Stimulated activated CD8-positive, alpha-beta memory T cell treated with anti-CD3 and anti-CD28 coated beads, Interleukin-15, amount 100 ng/mL, for 24 hours (primary cell): ENCODE measurements around the gene FNDC1.
"Not testable (repeated sequence)": the region's sequence is repeated elsewhere in the genome, so short reads cannot be mapped to it uniquely, and the experiment has no call there.

Source experiments
- DNase-seq: peaks from one replicate; pipeline ENCODE4 v3.0.0-alpha.2; 2020; ENCODE audit warnings: low read depth

The FNDC1 gene

GRCh38 chr6:159259441-159260125 is 90.4 kb downstream of the FNDC1 start:
- no peak for DNase-seq

GRCh38 chr6:159260208-159260607 is 91.0 kb downstream of the FNDC1 start:
- DNase-seq, result no peak

DNA sequence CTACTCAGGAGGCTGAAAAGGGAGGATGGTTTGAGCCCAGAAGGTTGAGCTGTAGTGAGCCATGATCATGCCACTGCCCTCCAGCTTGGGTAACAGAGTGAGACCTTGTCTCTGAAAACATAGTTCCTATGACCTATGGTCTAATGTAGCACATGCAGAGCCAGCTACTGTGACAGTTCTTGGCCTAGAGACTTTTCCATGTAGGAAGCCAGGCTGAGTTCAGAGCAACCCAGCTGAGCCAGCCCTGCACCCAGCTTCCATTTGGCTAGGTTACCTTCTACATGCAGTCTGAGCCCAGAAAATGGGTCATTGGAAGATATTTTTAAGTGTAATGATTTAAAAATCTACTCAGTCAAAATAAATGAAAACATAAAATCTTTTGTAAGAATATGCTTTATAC is 92.8 kb downstream of the FNDC1 start:
- DNase-seq, result no peak

DNA sequence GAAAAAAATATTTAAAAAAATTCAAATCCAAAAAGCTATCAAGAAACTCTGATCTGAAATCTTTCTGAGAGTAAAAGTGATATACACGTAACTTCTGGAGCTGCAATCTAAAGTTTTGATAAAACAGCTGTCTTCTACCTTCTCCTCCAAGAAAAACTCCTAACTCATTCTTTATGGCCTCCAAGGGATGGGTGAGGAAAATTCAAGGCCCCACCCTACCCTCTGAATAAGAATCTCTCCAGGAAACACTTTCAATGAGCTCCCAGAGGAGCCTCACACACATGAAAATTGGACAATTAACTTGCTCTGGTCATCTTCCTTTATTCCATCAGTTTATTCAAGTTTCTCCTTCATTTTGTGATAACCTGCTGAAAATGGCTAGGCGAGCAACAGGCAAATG is 93.4 kb downstream of the FNDC1 start:
- DNase-seq, result no peak

DNA sequence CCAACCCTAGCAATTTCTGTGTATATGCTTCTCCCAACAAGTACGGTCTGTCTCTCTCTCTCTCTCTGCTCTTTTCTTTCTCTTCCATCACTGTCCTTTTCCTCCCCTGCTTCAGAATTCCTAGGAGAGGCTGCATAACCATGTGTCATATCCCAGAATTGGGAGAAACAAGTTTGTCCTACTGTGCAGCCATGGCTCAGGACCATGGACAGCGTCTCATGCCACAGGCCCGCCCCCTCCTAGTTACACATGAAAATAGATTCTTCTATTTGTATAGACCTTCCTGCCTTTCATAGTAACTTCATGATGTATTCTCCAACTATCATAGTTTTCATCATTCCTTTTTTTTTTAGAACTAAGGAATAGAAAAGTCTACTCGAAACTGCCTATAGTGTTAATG is 98.0 kb downstream of the FNDC1 start:
- no peak for DNase-seq

DNA sequence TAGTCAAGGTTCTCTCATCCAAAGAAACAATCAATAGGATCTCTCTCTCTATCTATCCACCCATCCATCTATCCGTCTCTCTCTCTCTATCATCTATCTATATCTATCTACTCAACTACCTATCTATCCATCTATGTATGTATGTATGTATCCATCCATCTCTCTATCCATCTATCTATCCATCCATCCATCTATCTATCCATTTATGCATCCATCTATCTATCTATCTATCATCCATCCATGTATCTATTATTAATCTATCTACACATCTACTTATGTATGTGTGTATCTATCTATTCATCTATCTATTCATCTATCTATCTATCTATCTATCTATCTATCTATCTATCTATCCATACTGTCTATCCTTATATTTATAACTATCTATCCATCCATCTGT is 99.3 kb downstream of the FNDC1 start:
- no peak for DNase-seq

GRCh38 chr6:159271257-159271656 is 102.1 kb downstream of the FNDC1 start:
- no peak for DNase-seq

GRCh38 chr6:159278626-159279025 is 109.4 kb downstream of the FNDC1 start:
- no peak for DNase-seq

GRCh38 chr6:159279790-159280277 is 110.6 kb downstream of the FNDC1 start:
- DNase-seq, result no peak

GRCh38 chr6:159282421-159282820 is 113.2 kb downstream of the FNDC1 start:
- DNase-seq, result no peak

- not testable (repeated sequence) for DNase-seq
Measured at GRCh38 chr6:159284661-159285060, 115.5 kb downstream of the FNDC1 start.

DNA sequence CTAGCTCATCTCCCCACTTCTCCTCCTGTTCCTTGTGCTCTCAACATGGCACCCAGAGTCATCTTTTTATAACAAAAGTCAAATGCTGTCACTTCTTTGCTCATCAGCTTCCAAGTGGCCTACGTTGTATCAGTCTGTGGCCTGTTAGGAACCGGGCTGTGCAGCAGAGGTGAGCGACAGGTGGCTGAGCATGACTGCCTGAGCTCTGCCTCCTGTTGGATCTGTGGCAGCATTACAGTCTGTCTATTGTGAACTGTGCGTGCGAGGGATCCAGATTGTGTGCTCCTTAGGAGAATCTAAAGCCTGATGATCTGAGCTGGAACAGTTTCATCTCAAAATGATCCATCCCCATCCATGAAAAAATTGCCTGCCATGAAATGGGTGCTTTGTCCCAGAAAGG is 129.6 kb downstream of the FNDC1 start:
- no peak for DNase-seq

GRCh38 chr6:159299566-159299965 is 130.4 kb downstream of the FNDC1 start:
- DNase-seq, result no peak

DNA sequence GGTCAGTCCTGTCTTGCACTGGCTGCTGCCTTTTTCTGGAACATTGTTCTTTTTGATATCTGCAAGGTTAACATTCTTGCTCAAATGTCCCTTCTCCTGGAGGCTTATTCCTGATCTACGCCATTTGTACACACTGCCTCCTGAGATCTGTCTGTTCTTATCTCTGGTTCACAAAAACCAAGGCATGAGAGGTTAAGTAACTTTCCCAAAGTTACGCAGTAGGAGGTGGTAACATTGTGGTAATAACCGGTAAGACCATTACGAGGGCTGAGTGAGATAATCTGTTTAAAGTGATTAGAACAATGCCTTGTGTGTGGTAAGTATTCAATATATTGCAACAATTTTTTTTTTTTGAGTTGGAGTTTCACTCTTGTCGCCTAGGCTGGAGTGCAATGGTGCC is 132.1 kb downstream of the FNDC1 start:
- DNase-seq, result no peak

DNA sequence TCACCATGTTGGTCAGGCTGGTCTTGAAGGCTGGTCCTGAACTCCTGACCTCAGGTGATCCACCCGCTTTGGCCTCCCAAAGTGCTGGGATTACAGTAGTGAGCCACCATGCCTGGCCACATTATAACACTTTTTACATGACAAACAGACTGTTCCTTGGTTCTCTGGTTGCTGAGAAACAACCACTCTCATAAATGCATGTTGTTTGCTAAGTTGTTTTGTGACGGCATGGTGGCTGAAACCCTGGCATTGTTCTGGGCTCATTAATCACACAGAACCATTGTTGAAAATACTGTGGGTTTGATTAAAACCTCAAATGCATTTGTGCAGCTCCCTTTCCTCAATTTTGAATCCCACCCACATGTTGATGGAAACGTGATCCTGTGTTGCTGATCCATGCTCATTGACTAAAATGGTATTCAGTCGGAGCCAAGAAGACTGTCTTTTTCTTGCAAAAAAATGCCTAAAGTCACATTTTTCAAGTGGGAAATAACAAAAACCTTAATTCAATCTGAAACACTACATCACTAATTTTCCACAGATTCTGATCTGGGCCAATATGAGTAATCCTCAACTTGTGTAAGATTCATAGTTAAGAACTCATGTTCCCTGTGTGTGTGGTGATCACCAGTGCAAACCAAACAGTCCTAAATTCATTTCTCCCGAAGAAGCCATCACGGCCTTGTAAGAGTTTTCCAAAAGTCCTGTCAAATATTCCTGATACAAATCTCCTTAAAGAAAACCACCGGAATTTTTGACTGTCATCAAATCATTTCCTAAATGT is 132.8 kb downstream of the FNDC1 start:
- DNase-seq, result no peak

DNA sequence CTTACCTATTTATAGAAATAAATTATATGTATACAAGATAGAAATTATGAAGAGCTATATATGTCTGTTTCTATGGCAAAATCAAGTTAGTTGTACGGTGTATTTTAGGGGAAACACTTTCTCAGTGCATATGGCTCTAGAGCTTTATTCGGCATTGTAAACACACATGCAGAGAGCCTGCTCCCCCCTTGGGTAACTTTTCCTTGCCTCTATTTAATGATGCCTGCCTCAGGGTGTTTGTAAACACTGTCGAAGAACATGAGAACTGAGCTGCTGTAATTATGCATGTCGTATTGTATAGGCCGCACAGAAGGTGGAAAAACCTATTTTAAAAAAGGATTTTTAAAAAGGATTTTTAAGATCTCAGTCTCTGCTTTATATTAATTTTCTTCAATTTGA is 133.4 kb downstream of the FNDC1 start:
- DNase-seq, result no peak

GRCh38 chr6:159303159-159303558 is 134.0 kb downstream of the FNDC1 start:
- no peak for DNase-seq

DNA sequence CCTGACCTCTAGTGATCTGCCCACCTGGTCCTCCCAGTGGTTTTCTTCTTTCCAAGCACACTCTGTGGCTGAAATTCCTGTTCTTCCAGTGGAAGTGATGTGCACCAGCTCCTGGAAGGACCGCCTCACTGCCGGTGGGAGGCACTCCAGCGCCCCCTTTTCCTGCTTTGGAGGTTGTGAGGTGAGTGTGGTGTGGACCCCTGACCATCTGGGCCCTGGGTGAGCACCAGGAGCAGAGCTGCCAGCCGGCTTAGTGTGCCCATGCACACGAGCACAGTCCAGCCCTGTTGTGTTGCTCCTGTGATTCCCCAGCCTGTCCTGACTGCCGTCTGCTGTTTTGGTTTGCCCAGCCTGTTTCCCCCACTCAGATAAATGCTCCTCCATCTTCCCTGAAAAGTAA is 134.6 kb downstream of the FNDC1 start:
- DNase-seq, result no peak

DNA sequence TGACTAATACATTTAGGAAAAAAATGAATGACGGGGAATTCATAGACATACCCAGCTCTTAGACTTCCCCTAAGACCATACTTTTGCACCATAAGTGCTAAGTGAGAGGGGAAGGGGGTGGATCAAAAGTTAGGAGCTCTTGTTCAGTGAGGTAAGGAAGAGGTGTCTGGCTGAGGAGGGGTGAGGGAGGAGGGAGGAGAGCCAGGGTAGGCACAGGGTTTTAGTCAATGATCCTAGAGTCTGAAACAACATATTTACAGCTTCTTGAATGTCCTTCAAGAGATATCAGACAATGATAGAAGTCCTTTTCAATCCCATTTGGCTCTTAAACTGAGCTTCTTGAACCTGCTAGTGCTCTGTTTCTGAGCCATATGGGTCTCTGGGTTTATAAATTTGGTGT is 135.4 kb downstream of the FNDC1 start:
- DNase-seq, result no peak

DNA sequence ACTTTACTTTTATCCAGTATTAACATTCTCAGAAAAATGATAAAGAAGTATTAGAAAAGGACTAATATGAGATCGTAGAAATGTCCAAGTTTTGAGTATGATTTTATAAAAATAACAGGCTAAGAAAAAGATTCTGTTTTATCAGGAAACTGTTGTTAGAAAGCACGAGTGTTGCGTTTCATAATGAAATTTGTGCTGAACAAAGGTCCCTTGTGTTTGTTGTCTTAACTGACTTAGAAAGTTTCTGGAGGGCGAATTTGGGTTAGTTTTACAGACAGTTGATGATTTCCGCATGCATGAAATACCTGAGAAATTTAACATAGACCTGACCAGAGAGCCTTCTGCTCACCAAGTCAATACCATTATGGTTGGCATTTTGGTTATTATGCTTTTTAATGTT is 136.0 kb downstream of the FNDC1 start:
- no peak for DNase-seq

GRCh38 chr6:159305804-159306537 is 136.8 kb downstream of the FNDC1 start:
- no peak for DNase-seq

DNA sequence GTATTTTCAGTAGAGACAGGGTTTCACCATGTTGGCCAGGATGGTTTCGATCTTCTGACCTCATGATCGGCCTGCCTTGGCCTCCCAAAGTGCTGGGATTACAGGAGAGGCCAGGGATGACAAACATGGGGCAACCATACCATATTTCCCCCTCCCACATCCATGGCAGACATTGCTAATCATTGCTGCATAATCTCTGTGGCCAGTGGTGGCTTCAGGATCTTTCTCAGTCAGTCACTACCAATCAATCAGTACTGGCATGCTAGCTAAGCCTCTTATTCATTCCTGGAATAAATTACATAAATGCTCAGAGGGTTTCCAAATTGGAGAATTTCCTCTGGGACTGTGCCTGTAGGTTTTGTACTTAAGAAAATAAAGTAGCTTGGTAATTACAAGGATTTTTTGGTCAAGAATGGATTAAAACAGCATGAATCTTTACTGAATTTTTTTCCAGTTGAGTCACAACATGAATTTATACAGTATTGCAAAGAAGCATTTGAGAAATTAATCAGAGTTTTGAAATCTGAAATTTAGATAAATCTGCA is 138.1 kb downstream of the FNDC1 start:
- DNase-seq, result no peak

GRCh38 chr6:159308198-159308597 is 139.0 kb downstream of the FNDC1 start:
- DNase-seq, result no peak
